ENCODE results near the gene EHF.

The EHF gene

DNA sequence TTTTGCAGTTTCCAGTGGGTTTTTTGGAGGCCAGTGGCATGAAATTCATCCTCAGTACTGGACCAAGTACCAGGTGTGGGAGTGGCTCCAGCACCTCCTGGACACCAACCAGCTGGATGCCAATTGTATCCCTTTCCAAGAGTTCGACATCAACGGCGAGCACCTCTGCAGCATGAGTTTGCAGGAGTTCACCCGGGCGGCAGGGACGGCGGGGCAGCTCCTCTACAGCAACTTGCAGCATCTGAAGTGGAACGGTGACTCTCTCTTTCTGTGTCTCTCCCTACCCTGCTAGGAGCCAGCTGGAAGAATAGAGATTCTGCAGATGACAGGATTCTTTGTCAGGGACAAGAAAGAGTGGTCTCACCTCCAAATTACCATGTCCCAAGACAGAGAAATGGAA, 25.5 kb downstream of the EHF start:
- WGBS, 2 donors (ENCODE audit: extremely low coverage in 2 of 2, insufficient read length in 2 of 2, insufficient replicate concordance in 1 of 2): no CpG with 5 or more reads among the region's 8 CpGs
- H2BK12ac ChIP-seq (ENCODE audit: low read length): no peak overlapping the region
- peak overlapping the region; percentile 31 for H3K14ac ChIP-seq (ENCODE audit: low read length)
- H4K91ac ChIP-seq (ENCODE audit: low read depth, low read length, poor library complexity): no peak overlapping the region
- H2BK5ac ChIP-seq (ENCODE audit: low read length): no peak overlapping the region
- peak overlapping the region; percentile 45 for H2AFZ ChIP-seq (ENCODE audit: low read length)
- H3K9me3 ChIP-seq (replicated peaks in 1 of 2; ENCODE audit: control insufficient read depth in 2 of 2, insufficient read depth in 1 of 2, low read depth in 1 of 2, low read length in 2 of 2): no peaks in the 10 kb centered on the region
- H3K4me1 ChIP-seq (ENCODE audit: control insufficient read depth in 2 of 2, insufficient read depth in 1 of 2, low read depth in 1 of 2, low read length in 2 of 2): peaks cover 4 to 17% of the 10 kb centered on the region in 2 donors
- no peak overlapping the region for H3K4ac ChIP-seq (ENCODE audit: low read length)
- no peak overlapping the region for H3K18ac ChIP-seq (ENCODE audit: low read length)
- H2AK5ac ChIP-seq (ENCODE audit: low read depth, low read length): no peak overlapping the region
- H3K27ac ChIP-seq (replicated peaks; ENCODE audit: low read length): no peak overlapping the region
- H3K4me3 ChIP-seq (ENCODE audit: low read length in 2 of 2): no peak overlapping the region
- no peaks in the 10 kb centered on the region for H3K27me3 ChIP-seq (ENCODE audit: control insufficient read depth in 3 of 3, insufficient read depth in 3 of 3, low read depth in 1 of 3, low read length in 3 of 3)
- no peaks in the 10 kb centered on the region for H3K36me3 ChIP-seq (replicated peaks in 1 of 2; ENCODE audit: control insufficient read depth in 2 of 2, insufficient read depth in 2 of 2, low read length in 2 of 2)
- DNase-seq (ENCODE audit: low spot score): no peak
- H3K23ac ChIP-seq (ENCODE audit: low read depth, low read length, poor library complexity): no peak overlapping the region
- no peak overlapping the region for H4K8ac ChIP-seq (ENCODE audit: low read depth, low read length)
- no peak overlapping the region for H2BK120ac ChIP-seq (ENCODE audit: low read depth, low read length)
- H2BK15ac ChIP-seq (ENCODE audit: low read length): no peak overlapping the region
- no peak overlapping the region for H3K4me2 ChIP-seq (ENCODE audit: insufficient read depth, low read length, poor library complexity, severe bottlenecking)
- H3K9ac ChIP-seq (ENCODE audit: low read depth, low read length, poor library complexity): no peak overlapping the region
- H3K79me1 ChIP-seq (ENCODE audit: low read depth, low read length): no peaks in the 10 kb centered on the region

DNA sequence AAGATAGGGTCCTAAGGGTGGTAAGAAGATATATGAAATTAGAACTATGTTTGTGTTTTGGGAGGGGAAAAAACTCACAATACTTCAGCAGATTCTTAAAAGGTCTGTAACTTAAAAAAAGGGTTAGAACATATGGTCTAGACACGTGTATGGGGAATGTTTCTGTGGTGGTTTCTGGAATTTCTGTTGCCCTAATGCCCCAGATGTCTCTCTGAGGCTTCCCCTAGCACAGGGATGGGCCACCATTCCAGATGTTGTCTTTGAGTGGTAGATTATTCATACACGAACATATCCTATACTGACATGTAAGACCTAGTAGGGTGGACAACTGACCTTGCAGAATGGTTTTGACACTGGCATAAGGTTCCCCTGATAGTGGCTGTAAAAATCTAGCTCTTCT, 26.2 kb downstream of the EHF start:
- Histone ChIP-seq H3K4ac (ENCODE audit: low read length) (no peak overlapping the region), H2BK120ac (ENCODE audit: low read depth, low read length) (no peak overlapping the region), H2AK5ac (ENCODE audit: low read depth, low read length) (no peak overlapping the region), H3K79me1 (ENCODE audit: low read depth, low read length) (no peaks in the 10 kb centered on the region), H3K18ac (ENCODE audit: low read length) (no peak overlapping the region), H3K27ac (replicated peaks; ENCODE audit: low read length) (no peak overlapping the region), H4K8ac (ENCODE audit: low read depth, low read length) (no peak overlapping the region), H2AFZ (ENCODE audit: low read length) (no peak overlapping the region), H3K36me3 (replicated peaks in 1 of 2; ENCODE audit: control insufficient read depth in 2 of 2, insufficient read depth in 2 of 2, low read length in 2 of 2) (no peaks in the 10 kb centered on the region), H3K9me3 (replicated peaks in 1 of 2; ENCODE audit: control insufficient read depth in 2 of 2, insufficient read depth in 1 of 2, low read depth in 1 of 2, low read length in 2 of 2) (no peaks in the 10 kb centered on the region), H3K27me3 (ENCODE audit: control insufficient read depth in 3 of 3, insufficient read depth in 3 of 3, low read depth in 1 of 3, low read length in 3 of 3) (no peaks in the 10 kb centered on the region), H2BK15ac (ENCODE audit: low read length) (no peak overlapping the region), H2BK5ac (ENCODE audit: low read length) (no peak overlapping the region), H3K4me2 (ENCODE audit: insufficient read depth, low read length, poor library complexity, severe bottlenecking) (no peak overlapping the region), H4K91ac (ENCODE audit: low read depth, low read length, poor library complexity) (no peak overlapping the region), H3K14ac (ENCODE audit: low read length) (no peak overlapping the region), H3K4me3 (ENCODE audit: low read length in 2 of 2) (no peak overlapping the region), H2BK12ac (ENCODE audit: low read length) (no peak overlapping the region), H3K23ac (ENCODE audit: low read depth, low read length, poor library complexity) (no peak overlapping the region), H3K4me1 (ENCODE audit: control insufficient read depth in 2 of 2, insufficient read depth in 1 of 2, low read depth in 1 of 2, low read length in 2 of 2) (peaks cover 9 to 24% of the 10 kb centered on the region in 2 donors), H3K9ac (ENCODE audit: low read depth, low read length, poor library complexity) (no peak overlapping the region)
- WGBS, 2 donors (ENCODE audit: extremely low coverage in 2 of 2, insufficient read length in 2 of 2, insufficient replicate concordance in 1 of 2): no CpG with 5 or more reads among the region's 2 CpGs
- no peak for DNase-seq (ENCODE audit: low spot score)

DNA sequence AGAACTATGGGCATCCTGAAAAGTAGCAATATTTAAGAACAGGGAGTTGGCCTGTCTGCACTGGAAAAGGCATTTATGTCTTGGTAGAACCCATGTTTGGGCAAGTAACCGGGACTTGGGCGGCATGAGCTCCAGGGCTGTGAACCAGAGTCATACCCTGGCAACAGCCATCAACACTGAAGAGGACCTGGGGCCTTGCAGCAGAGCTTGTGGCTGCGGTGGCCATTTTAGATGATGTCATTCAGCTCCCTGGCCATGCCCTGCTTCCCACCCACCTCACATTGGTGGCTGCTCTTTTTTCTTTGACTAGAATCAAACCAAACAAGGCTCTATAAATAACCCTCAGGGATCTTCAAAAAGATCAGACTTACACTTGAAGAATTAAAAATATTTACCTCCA, 26.6 kb downstream of the EHF start:
- H3K4me1 ChIP-seq (ENCODE audit: control insufficient read depth in 2 of 2, insufficient read depth in 1 of 2, low read depth in 1 of 2, low read length in 2 of 2): peaks cover 11 to 28% of the 10 kb centered on the region in 2 donors
- H3K23ac ChIP-seq (ENCODE audit: low read depth, low read length, poor library complexity): no peak overlapping the region
- H3K9me3 ChIP-seq (replicated peaks in 1 of 2; ENCODE audit: control insufficient read depth in 2 of 2, insufficient read depth in 1 of 2, low read depth in 1 of 2, low read length in 2 of 2): no peaks in the 10 kb centered on the region
- H2BK5ac ChIP-seq (ENCODE audit: low read length): no peak overlapping the region
- DNase-seq (ENCODE audit: low spot score): no peak
- H3K27me3 ChIP-seq (ENCODE audit: control insufficient read depth in 3 of 3, insufficient read depth in 3 of 3, low read depth in 1 of 3, low read length in 3 of 3): no peaks in the 10 kb centered on the region
- no peak overlapping the region for H4K91ac ChIP-seq (ENCODE audit: low read depth, low read length, poor library complexity)
- no peak overlapping the region for H2BK15ac ChIP-seq (ENCODE audit: low read length)
- no peak overlapping the region for H3K27ac ChIP-seq (replicated peaks; ENCODE audit: low read length)
- WGBS, 2 donors (ENCODE audit: extremely low coverage in 2 of 2, insufficient read length in 2 of 2, insufficient replicate concordance in 1 of 2): no CpG with 5 or more reads among the region's 3 CpGs
- no peak overlapping the region for H3K4me3 ChIP-seq (ENCODE audit: low read length in 2 of 2)
- no peak overlapping the region for H2AK5ac ChIP-seq (ENCODE audit: low read depth, low read length)
- H3K9ac ChIP-seq (ENCODE audit: low read depth, low read length, poor library complexity): no peak overlapping the region
- H2BK12ac ChIP-seq (ENCODE audit: low read length): no peak overlapping the region
- H3K36me3 ChIP-seq (replicated peaks in 1 of 2; ENCODE audit: control insufficient read depth in 2 of 2, insufficient read depth in 2 of 2, low read length in 2 of 2): no peaks in the 10 kb centered on the region
- H2AFZ ChIP-seq (ENCODE audit: low read length): no peak overlapping the region
- H3K79me1 ChIP-seq (ENCODE audit: low read depth, low read length): no peaks in the 10 kb centered on the region
- H2BK120ac ChIP-seq (ENCODE audit: low read depth, low read length): no peak overlapping the region
- no peak overlapping the region for H4K8ac ChIP-seq (ENCODE audit: low read depth, low read length)
- no peak overlapping the region for H3K18ac ChIP-seq (ENCODE audit: low read length)
- H3K4me2 ChIP-seq (ENCODE audit: insufficient read depth, low read length, poor library complexity, severe bottlenecking): no peak overlapping the region
- no peak overlapping the region for H3K14ac ChIP-seq (ENCODE audit: low read length)
- H3K4ac ChIP-seq (ENCODE audit: low read length): no peak overlapping the region

DNA sequence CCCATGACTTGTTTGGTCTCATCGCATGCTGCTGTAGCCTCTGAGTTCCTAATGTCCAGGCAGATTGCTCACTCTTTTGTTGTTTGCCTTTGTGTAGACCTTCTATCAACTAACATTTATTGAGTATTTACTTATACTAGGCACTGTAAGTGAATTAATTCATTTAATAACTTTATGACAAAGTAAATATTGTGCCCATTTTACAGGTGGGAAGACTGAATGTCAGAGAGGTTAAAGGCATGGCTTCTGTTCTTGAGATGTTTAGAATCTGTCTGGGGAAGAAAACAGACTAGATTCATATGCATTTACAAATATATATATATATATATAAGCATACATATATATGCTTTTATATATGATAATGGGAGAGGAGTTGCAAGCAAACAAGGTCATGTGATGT, 27.1 kb downstream of the EHF start:
- H3K36me3 ChIP-seq (replicated peaks in 1 of 2; ENCODE audit: control insufficient read depth in 2 of 2, insufficient read depth in 2 of 2, low read length in 2 of 2): no peaks in the 10 kb centered on the region
- no peak overlapping the region for H4K91ac ChIP-seq (ENCODE audit: low read depth, low read length, poor library complexity)
- DNase-seq (ENCODE audit: low spot score): no peak
- no peaks in the 10 kb centered on the region for H3K27me3 ChIP-seq (ENCODE audit: control insufficient read depth in 3 of 3, insufficient read depth in 3 of 3, low read depth in 1 of 3, low read length in 3 of 3)
- no peak overlapping the region for H4K8ac ChIP-seq (ENCODE audit: low read depth, low read length)
- H3K4me1 ChIP-seq (ENCODE audit: control insufficient read depth in 2 of 2, insufficient read depth in 1 of 2, low read depth in 1 of 2, low read length in 2 of 2): peaks cover 11 to 28% of the 10 kb centered on the region in 2 donors
- H3K14ac ChIP-seq (ENCODE audit: low read length): no peak overlapping the region
- no peak overlapping the region for H3K4me3 ChIP-seq (ENCODE audit: low read length in 2 of 2)
- H3K9me3 ChIP-seq (replicated peaks in 1 of 2; ENCODE audit: control insufficient read depth in 2 of 2, insufficient read depth in 1 of 2, low read depth in 1 of 2, low read length in 2 of 2): no peaks in the 10 kb centered on the region
- H3K4ac ChIP-seq (ENCODE audit: low read length): no peak overlapping the region
- no peak overlapping the region for H2BK120ac ChIP-seq (ENCODE audit: low read depth, low read length)
- H3K23ac ChIP-seq (ENCODE audit: low read depth, low read length, poor library complexity): no peak overlapping the region
- no peak overlapping the region for H2AFZ ChIP-seq (ENCODE audit: low read length)
- WGBS, 2 donors (ENCODE audit: extremely low coverage in 2 of 2, insufficient read length in 2 of 2, insufficient replicate concordance in 1 of 2): no CpG with 5 or more reads among the region's 1 CpG
- H3K4me2 ChIP-seq (ENCODE audit: insufficient read depth, low read length, poor library complexity, severe bottlenecking): no peak overlapping the region
- H3K18ac ChIP-seq (ENCODE audit: low read length): no peak overlapping the region
- no peak overlapping the region for H3K27ac ChIP-seq (replicated peaks; ENCODE audit: low read length)
- H3K9ac ChIP-seq (ENCODE audit: low read depth, low read length, poor library complexity): no peak overlapping the region
- no peak overlapping the region for H2AK5ac ChIP-seq (ENCODE audit: low read depth, low read length)
- H2BK5ac ChIP-seq (ENCODE audit: low read length): no peak overlapping the region
- no peak overlapping the region for H2BK15ac ChIP-seq (ENCODE audit: low read length)
- no peak overlapping the region for H2BK12ac ChIP-seq (ENCODE audit: low read length)
- H3K79me1 ChIP-seq (ENCODE audit: low read depth, low read length): no peaks in the 10 kb centered on the region
